Measurements from ENCODE around the gene ACTR3.
"Not testable (repeated sequence)": the region's sequence is repeated elsewhere in the genome, so short reads cannot be mapped to it uniquely, and the experiment has no call there.

ACTR3 gene

DNA sequence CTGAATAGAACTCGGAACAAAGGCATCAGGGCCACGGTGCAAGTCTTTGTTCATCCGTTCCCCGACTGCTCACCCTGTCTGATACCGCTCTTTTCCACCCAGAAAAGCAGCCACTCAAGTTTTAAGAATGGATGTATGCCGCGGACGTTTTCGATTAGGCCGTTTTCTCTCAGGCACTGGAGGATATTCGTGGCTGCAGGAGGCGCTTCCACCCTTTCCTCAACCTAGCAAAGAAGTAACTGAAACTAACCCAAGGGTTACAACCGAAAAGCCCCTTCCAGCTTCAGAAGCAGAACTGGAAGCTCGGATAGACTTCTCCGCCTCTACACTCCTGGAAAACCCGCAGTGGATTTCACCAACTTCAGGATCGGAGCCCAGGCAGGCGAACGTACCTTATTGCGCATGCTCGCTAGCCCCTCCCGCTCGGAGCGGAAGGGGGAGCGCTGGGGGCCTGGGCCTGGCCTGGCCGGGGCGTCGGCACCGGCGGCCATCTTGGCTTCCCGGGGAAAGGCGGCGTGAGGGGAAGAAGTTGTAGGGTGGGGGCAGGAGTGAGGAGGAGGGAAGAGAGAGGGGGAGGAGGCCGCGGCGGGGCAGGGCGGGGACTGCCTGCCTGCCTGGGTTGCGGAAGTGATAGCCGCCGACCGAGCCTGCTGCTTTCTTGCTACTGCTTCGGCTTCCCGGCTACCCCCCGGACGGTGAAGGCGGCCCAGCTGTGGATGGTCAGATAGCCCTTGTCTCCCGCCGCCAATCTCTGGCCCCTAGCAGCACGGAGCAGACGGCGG is at the start of gene ACTR3:
ACTR3 (plus strand) TSS at position 619 of the 782 bp plus-strand sequence. CDS start 191 bp downstream, outside the sequence.
- peak; percentile 99 for DNase-seq (ENCODE audit: low read depth)
- TF ChIP-seq MAX (IDR thresholded peaks at IDR 0.05; ENCODE audit: low read depth, low read length) (peak; percentile 43; the same call in 1 of the 2 replicates), CTCF (IDR thresholded peaks at IDR 0.05; ENCODE audit: low read depth, low read length) (no peak), MYC (IDR thresholded peaks at IDR 0.05; ENCODE audit: low read depth, low read length) (peak; percentile 65), POLR2A (IDR thresholded peaks at IDR 0.05; ENCODE audit: extremely low read depth, insufficient read length) (peak; percentile 94)
- peak within 1 kb of the TSS; percentile 92 for H3K4me3 ChIP-seq (ENCODE audit: low read depth, low read length)

GRCh38 chr2:113840518-113840917 is 49.4 kb upstream of the ACTR3 start:
- H3K4me3 ChIP-seq (ENCODE audit: low read depth, low read length), result no peak overlapping the region
- DNase-seq (ENCODE audit: low read depth), result no peak
- TF ChIP-seq CTCF (IDR thresholded peaks at IDR 0.05; ENCODE audit: low read depth, low read length) (no peak), MAX (IDR thresholded peaks at IDR 0.05; ENCODE audit: low read depth, low read length) (no peak)

DNA sequence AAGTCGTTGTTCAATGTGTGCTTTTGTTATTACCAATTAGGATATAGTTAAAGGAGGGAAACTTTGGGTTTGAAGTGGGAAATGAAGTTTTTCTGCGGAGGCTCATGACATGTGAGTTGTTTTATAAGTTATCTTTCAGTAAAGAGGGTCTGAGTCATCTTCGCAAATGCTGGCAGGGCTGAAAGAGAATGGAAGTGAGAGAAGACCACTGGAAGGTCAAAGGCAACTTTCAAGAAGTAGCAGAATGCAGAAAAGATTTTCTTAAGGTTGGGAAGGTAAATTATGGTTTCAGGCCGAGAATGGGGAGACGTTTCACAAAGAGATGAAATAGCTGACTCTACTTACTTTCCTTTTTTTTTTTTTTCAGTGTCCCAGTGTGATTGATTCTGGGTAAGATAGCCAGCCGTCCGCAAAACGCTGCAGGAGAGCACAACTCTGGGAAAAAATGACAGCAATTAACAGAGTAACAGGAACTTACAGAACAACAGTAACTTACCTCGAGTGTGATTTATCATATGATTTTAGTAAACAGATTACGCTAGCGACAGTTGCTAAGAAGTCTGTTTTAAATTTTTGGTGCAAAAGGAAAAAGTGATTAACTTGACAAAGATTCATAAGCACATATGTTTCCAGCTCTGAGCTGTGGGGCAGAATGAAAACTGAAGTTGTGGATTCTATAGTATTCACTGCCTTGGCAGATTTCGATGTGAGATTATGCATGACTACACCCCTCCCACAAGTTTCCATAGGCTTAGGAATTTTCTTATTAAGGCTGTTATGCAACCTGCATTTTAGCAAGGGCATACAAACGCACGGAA is 46.8 kb upstream of the ACTR3 start:
- no peak overlapping the region for H3K4me3 ChIP-seq (ENCODE audit: low read depth, low read length)

GRCh38 chr2:113843737-113844050 is 46.2 kb upstream of the ACTR3 start:
- not testable (repeated sequence) for DNase-seq (ENCODE audit: low read depth); H3K4me3 ChIP-seq (ENCODE audit: low read depth, low read length)

More for the DNA sequence above, 46.8 kb upstream of the ACTR3 start:
- TF ChIP-seq MAX (IDR thresholded peaks at IDR 0.05; ENCODE audit: low read depth, low read length) (no peak), POLR2A (IDR thresholded peaks at IDR 0.05; ENCODE audit: extremely low read depth, insufficient read length) (no peak), MYC (IDR thresholded peaks at IDR 0.05; ENCODE audit: low read depth, low read length) (no peak), CTCF (IDR thresholded peaks at IDR 0.05; ENCODE audit: low read depth, low read length) (no peak)
- no peak for DNase-seq (ENCODE audit: low read depth)

DNA sequence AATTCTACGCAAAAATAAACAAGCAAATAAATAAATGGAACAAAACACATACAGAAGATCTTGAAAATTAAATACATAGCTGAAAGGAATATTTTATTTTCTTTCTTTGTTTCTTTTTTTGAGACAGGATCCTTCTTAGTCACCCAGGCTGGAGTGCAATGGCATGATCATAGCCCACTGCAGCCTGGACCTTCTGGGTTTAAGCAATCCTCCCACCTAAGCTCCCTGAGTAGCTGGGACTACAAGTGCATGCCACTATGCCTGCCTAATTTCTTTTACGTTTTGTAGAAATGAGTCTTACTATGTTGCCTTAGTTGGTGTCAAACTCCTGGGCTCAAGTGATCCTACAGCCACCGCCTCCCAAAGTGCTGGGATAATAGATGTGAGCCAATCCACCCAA is 44.6 kb upstream of the ACTR3 start:
- no peak for DNase-seq (ENCODE audit: low read depth)
- TF ChIP-seq CTCF (IDR thresholded peaks at IDR 0.05; ENCODE audit: low read depth, low read length) (no peak), POLR2A (IDR thresholded peaks at IDR 0.05; ENCODE audit: extremely low read depth, insufficient read length) (no peak), MAX (IDR thresholded peaks at IDR 0.05; ENCODE audit: low read depth, low read length) (no peak), MYC (IDR thresholded peaks at IDR 0.05; ENCODE audit: low read depth, low read length) (no peak)
- no peak overlapping the region for H3K4me3 ChIP-seq (ENCODE audit: low read depth, low read length)

DNA sequence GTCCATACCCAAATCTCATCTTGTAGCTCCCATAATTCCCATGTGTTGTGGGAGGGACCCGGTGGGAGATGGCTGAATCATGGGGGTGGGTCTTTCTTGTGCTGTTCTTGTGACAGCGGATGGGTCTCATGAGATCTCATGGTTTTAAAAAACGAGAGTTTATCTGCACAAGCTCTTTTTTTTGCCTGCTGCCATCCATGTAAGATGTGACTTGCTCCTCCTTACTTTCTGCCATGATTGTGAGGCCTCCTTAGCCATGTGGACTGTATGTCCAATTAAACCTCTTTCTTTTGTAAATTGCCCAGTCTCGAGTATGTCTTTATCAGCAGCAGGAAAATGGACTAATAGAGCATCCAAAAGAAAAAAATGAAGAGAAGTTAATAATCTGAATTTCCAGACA is 44.1 kb upstream of the ACTR3 start:
- not testable (repeated sequence) for H3K4me3 ChIP-seq (ENCODE audit: low read depth, low read length); DNase-seq (ENCODE audit: low read depth)
